GM21423 (cell line): ENCODE measurements around the gene TIMM50.
"Not testable (repeated sequence)": the region's sequence is repeated elsewhere in the genome, so short reads cannot be mapped to it uniquely, and the experiment has no call there.

ENCODE experiments used
- ATAC-seq: cut with Tn5 transposase; IDR thresholded peaks from one replicate; pipeline ENCODE4 v1.9.1; 2021; ENCODE audit warnings: mild to moderate bottlenecking, moderate library complexity; ENCODE audit not compliant: unreplicated experiment

The TIMM50 gene

DNA sequence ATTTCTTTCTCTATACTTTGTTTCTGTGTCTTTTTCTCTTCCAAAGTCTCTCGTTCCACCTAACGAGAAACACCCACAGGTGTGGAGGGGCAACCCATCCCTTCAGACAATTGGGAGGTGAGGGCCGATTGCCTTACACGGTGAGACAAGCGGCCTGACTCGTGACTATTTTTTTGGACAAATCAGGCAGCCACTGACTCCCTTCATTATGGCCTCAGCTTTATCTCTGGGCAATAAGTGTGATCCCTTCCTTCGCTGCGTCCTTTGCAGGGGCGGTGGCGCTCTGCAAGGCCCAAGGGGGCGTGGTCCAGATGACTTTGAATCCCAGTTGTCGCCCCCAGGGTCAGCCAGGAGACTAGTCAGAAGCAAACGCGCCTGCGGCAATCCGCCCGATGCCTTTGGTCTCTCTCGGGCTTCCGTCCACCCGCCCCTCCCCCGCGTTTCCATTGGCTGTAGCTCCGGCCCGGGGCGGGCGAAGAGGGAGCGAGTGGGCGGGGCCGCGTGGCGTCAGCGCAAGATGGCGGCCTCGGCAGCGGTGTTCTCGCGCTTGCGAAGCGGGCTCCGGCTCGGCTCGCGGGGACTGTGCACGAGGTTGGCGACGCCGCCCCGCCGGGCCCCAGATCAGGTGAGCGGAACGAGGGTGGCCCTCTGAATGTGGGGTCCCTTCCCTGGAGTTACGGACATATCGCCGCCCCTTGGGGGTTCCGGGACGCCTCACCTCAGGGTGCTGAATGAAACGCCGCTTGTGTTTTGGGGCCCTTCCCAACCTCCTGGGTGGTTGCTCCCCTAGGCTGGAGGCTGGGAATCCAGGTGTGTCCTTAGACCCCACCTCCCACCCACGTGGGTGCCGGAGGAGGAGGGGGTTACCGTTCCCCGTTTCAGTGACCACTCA is at the start of gene TIMM50:
Gene TIMM50 (plus strand): TSS at position 502 of the 892 bp plus-strand sequence. CDS start 16 bp downstream, at position 518.
- ATAC-seq: peak; percentile 91

GRCh38 chr19:39432677-39433025 is 48.0 kb upstream of the TIMM50 start:
- no peak for ATAC-seq

- no peak for ATAC-seq
These were observed 47.1 kb upstream of the TIMM50 start for GRCh38 chr19:39433480-39434079.

DNA sequence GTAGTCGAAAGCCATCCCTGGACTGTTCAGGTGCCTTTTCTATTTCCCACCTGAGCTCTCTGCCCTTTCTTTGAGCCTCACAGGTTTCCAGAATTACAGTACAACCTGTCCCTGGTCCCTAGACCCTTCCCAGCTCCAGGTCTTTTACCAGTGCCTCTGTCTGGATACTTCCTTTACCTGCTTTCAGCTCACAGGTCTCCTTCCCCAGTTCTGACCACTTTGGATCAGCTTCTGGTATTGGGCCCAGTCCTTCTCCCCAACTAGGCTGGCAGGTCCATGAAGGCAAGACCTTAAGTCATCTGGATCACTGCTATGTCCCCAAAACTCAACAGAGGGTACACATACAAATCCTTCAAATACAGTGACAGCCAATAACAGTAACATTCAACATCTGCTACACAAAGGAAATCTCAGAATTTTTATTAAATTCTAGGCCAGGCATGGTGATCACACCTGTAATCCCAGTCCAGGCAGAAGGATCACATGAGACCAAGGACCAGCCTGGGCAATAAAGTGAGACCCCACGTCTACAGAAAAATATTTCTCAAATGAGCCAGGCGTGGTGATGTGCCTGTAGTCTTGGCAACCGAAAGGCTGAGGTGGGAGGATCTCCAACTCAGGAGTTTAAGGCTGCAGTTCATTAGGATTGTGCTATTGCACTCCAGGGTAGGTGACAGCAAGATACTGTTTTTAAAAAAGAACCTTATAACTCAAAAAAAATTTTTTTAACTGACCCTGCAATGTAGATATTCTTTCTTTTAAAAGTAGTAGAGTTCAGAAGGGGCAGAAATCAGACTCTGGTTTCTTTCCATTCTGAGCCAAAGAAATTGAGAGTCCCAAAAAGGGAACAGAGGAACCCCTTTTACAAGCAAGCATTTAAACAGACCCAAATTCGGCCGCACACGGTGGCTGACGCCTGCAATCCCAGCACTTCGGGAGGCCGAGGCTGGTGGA is 46.2 kb upstream of the TIMM50 start:
- ATAC-seq: no peak

DNA sequence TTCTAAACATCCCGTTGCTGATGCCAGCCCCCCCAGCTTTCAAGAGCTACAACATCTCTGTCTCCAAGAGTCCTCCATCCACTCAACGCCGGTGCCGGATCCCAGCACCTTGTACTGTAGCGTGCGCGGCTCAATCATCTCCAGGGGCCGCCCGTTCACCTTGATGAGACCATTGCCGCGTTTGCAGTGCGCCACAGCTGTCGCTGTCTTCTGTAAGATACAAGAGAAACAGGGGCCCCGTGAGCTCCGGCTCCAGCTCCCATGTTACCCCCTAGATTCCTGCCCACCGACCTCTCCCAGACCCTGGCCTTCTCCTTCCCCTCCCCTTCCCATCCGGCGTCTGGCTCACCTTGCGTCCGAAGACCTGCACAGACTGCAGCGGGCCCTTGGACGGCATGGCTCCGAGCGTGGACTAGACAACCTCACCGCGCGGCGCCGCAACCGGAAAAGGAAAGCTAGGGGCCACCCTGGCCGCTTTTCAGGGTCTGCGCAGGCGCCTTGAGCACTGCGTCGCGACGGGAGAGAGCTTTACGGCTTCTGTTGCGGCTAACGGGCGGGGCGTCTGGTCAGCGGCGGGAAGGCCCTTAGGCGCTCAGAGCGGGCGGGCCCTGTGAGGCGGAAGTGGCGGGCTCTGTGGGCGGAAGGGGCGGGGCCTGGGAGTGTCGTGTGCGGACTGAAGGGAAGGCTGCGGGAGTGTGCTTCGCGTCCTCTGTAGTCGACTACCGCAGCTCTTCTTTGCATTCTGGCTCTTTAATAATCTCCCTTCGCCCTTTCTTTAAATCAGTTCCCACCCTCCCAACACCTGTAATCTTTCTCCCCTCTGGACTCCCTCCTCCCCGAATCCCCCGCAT is 44.9 kb upstream of the TIMM50 start, which contains the start of gene RPS16:
Gene RPS16 (minus strand): TSS at position 451 of the 851 bp plus-strand sequence. CDS start 54 bp downstream, at position 397.
- ATAC-seq: peak; percentile 82

GRCh38 chr19:39436350-39436716 is 44.3 kb upstream of the TIMM50 start:
- ATAC-seq: no peak

DNA sequence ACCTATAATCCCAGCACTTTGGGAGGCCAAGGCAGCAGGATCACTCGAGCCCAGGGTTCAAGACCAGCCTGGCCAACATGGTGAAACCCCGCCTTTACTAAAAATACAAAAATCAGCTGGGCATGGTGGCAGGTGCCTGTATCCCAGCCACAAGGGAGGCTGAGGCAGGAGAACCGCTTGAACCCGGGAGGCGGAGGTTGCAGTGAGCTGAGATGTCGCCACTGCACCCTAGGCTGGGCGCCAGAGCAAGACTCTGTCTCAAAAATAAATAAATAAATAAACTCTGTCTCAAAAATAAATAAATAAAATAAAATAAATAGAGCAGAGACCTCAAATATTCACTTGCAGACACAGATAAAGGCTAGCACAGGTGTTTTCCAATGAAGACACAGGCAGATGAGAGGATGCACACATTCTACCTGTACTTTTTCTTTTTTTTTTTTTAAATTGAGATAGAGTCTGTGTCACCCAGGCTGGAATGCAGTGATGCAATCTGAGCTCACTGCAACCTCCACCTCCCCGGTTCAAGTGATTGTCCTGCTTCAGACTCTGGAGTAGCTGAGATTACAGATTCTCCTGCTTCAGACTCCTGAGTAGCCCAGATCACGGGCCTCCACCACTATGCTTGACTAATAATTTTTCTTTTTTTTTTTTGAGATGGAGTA is 42.2 kb upstream of the TIMM50 start:
- no peak for ATAC-seq

DNA sequence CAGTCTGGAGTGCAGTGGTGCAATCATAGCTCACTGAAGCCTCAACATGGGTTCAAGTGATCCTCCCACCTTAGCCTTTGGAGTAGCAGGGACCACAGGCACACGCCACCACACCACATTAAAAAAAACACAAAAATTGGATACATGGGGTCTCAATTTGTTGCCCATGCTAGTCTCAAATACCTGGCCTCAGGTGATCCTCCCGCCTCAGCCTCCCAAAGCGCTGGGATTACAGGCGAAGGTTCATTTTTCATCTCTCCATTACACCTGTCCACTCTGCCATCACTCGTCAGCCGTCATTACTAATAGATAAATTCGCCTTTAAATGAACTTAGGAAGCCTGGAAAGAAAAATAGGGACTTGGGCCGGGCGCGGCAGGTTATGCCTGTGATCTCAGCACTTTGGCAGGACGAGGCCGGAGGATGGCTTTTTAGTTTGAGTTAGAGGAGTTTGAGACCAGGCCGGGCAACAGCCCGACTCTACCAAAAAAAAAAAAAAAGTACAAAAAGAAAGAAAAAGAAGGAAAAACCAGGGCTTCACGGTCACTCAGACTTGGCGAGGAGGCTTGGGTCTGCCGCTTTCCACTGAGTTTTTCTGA is 35.9 kb upstream of the TIMM50 start:
- ATAC-seq: no peak

- peak; percentile 88 for ATAC-seq
These were observed 35.2 kb upstream of the TIMM50 start, which contains the start of gene SUPT5H for GRCh38 chr19:39445196-39446111. Gene SUPT5H, plus strand, starts transcription at chr19:39445582. Its CDS starts 309 bp downstream, at chr19:39445891.

DNA sequence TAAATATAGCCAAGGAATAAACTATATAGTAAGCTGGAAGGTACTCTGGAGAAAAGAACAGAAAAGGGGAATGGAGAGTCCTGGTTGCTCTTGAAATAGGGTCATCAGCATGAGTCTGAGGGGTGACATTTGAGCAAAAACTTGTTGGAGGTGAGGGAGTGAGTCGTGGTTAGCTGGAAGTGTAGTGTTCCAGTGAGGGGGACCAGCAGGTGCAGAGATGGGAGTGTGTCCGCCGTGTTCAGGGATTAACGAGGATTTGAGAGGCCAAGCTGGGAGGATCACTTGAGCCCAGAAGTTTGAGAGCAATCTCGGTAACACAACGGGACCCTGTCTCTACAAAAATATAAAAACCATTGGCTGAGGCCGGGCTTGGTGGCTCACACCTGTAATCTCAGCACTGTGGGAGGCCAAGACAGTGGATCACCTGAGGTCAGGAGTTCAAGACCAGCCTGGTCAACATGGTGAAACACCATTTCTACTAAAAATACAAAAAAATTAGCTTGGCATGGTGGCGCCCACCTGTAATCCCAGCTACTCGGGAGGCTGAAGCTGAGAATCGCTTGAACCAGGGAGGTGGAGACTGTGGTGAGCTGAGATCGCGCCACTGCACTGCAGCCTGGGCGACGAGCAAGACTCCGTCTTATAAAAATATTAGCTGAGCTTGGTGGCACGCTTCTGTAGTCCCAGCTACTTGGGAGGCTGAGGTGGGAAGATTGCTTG is 34.1 kb upstream of the TIMM50 start:
- ATAC-seq: no peak

DNA sequence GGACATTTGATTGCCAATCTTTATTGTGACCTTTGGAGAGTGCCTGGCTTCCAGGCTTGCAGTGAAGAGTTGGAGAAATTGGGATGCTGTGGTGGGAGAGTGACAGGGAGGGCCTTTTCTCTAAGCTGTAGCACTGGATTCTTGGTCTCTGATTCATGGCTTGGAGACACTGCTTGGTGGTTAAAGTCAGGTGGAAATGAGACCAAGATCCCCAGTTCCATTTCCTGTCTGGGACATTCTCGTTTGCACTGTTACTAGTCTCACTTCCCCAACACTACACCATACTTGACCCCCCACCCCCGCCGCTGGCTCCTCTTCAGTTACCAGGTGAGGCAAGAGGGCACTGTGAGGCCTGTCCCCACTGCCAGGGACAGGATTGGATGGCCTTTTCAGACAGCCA is 32.4 kb upstream of the TIMM50 start:
- no peak for ATAC-seq

DNA sequence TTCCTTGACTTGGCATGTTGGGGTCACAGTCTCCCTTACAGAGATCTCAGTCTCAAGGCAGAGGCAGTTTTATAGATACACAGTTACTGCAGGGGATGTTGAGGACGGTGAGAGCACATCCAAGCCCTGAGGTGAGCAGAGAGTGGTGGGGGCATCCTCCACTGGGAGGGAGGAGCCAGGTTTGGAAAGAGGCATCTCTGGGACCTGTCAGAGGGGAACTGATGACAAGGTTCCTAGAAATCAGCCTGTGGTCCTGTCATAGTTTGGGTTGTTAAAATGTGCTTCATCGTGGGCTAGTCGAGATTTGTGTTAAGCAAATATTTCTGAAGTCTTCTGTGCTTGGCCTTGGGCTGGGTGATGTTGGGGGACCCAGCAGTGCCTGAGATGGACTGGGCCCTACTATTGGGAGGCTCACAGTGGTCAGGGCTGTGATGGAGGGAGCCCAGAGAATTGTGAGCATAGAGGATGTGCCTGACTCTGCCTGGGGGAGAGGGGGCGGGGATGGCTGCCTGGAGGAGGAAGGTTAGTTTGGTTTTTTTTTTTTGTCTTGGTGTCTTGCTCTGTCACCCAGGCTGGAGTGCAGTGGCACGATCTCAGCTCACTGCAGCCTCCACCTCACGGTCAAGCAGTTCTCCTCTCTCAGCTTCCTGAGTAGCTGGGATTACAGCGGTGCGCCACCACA is 31.4 kb upstream of the TIMM50 start:
- ATAC-seq: no peak

DNA sequence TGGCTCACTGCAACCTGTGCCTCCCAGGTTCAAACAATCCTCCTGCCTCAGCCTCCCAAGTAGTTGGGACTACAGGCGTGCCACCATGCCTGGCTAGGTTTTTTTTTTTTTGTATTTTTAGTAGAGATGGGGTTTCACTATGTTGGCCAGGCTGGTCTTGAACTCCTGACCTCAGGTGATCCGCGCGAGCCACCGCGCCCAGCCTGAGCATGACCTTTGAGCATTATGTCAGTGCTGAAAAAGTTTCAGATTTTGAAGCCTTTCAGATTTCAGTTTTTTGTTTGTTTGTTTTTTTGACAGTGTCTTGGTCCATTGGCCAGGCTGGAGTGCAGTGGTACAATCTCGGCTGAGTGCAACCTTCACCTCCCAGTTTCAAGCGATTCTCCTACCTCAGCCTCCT is 29.4 kb upstream of the TIMM50 start:
- ATAC-seq: not testable (repeated sequence)

- ATAC-seq: no peak
These were observed 17.2 kb upstream of the TIMM50 start for GRCh38 chr19:39463403-39463802.

DNA sequence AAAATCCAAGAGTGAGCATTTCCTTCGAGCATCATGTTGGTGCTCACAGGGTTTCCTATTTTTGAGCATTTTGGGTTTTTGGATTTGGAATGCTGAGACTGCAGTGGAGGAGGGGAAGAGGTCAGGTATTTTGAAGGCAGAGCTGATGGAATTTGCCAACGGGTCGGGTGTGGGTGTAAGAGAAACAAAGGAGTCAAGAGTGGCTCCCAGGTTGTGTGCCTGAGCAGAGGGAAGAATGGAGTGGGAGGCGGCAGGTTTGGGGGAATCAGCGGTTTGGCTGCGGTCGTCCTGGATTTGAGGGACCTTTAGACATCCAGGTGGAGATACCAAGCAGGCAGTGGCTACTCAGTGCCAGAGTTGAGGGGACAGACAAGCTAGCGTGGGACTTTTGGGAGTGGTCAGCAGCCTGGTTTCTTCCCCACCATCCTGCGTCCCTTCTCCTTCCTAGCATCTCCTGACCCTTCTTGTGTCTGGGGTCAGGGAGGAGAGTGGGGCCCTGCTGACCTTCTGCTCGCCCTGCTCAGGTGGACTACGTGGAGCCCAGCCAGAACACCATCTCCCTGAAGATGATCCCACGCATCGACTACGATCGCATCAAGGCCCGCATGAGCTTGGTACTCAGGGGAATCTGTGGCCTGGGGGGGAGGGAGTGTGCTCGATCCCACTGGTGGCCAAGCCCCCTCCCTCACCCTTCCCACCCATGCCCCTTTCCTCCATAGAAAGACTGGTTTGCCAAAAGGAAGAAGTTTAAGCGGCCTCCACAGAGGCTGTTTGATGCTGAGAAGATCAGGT is 14.5 kb upstream of the TIMM50 start:
- ATAC-seq: no peak

- ATAC-seq: no peak
These were observed 12.7 kb upstream of the TIMM50 start for GRCh38 chr19:39467941-39468340.
